Right renal pelvis (tissue), 4 donors: Measurements from ENCODE around the gene ZFP36L2. TPM values are rescaled to one million over a fixed set of nuclear protein-coding genes. Genes with fewer than 3 reads are reported as not detected.

Source experiments
- DNase-seq, 4 donors: peaks; one replicate each; pipeline ENCODE4 v3.0.0-alpha.2; 2013; ENCODE audit warnings: low read depth in 4 of 4, low spot score in 3 of 4, missing footprints in 1 of 4
- polyA plus RNA-seq, 4 donors: library from polyadenylated mRNA; unstranded; fragments of 120-200 nt; gene quantifications; one replicate each; pipeline ENCODE4 v1.2.1, GENCODE V29; 2013; ENCODE audit not compliant: insufficient read length in 4 of 4

ZFP36L2 gene
- polyA plus RNA-seq, 4 donors: 102 to 126 (median 112) TPM

GRCh38 chr2:43224571-43225092 is 1.8 kb downstream of the ZFP36L2 start:
- DNase-seq: no peak

GRCh38 chr2:43224131-43224570 is 2.3 kb downstream of the ZFP36L2 start:
- DNase-seq: no peak

GRCh38 chr2:43223521-43224001 is 2.8 kb downstream of the ZFP36L2 start:
- DNase-seq: no peak

- no peak for DNase-seq
These were observed 3.7 kb downstream of the ZFP36L2 start for GRCh38 chr2:43222475-43223309.

- peak in 3 of 4 donors; percentile 83 to 92 (median 91) for DNase-seq
These were observed 4.5 kb downstream of the ZFP36L2 start for GRCh38 chr2:43221763-43222474.

GRCh38 chr2:43221124-43221762 is 5.2 kb downstream of the ZFP36L2 start:
- DNase-seq: peak in 3 of 4 donors; percentile 85 to 93 (median 92)

- no peak for DNase-seq
These were observed 5.7 kb downstream of the ZFP36L2 start for GRCh38 chr2:43220760-43221123.

GRCh38 chr2:43220229-43220751 is 6.1 kb downstream of the ZFP36L2 start:
- no peak for DNase-seq

GRCh38 chr2:43219383-43220228 is 6.8 kb downstream of the ZFP36L2 start:
- no peak for DNase-seq

- no peak for DNase-seq
These were observed 7.6 kb downstream of the ZFP36L2 start for GRCh38 chr2:43218702-43219382.

- no peak for DNase-seq
These were observed 8.2 kb downstream of the ZFP36L2 start for GRCh38 chr2:43218155-43218701.

GRCh38 chr2:43217228-43218154 is 8.9 kb downstream of the ZFP36L2 start:
- no peak for DNase-seq

- DNase-seq: no peak
These were observed 9.8 kb downstream of the ZFP36L2 start for GRCh38 chr2:43216629-43217028.

- DNase-seq: no peak
These were observed 10.6 kb downstream of the ZFP36L2 start for GRCh38 chr2:43215673-43216255.

GRCh38 chr2:43214253-43214652 is 12.2 kb downstream of the ZFP36L2 start:
- DNase-seq: no peak

GRCh38 chr2:43212931-43213330 is 13.5 kb downstream of the ZFP36L2 start:
- DNase-seq: no peak

- DNase-seq: no peak
These were observed 14.1 kb downstream of the ZFP36L2 start for GRCh38 chr2:43212216-43212835.
